ENCODE results near the gene CRYBA4. TPM values are rescaled to one million over a fixed set of nuclear protein-coding genes. Genes with fewer than 3 reads are reported as not detected.

The CRYBA4 gene
- total RNA-seq, 1 donor from 2014 or later = not detected

DNA sequence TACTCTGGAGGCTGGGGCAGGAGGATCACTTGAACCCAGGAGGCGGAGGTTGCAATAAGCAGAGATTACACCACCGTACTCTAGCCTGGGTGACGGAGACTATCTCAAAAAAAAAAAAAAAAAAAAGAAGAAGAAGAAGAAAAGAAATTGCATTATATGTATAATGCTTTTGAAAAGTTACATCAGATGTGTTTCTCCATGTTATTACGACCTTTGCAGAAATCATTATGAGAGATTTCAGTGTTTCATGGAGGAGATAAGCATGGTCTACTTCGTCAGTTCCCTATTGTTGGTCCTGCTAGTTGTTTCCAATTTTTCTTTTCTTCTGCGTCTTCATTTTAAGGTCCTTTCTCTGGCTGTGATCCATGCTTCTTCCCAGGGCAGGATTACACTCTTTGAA lies 38.6 kb downstream of the CRYBA4 start:
- no peak for DNase-seq (ENCODE audit: low read depth, low spot score)

DNA sequence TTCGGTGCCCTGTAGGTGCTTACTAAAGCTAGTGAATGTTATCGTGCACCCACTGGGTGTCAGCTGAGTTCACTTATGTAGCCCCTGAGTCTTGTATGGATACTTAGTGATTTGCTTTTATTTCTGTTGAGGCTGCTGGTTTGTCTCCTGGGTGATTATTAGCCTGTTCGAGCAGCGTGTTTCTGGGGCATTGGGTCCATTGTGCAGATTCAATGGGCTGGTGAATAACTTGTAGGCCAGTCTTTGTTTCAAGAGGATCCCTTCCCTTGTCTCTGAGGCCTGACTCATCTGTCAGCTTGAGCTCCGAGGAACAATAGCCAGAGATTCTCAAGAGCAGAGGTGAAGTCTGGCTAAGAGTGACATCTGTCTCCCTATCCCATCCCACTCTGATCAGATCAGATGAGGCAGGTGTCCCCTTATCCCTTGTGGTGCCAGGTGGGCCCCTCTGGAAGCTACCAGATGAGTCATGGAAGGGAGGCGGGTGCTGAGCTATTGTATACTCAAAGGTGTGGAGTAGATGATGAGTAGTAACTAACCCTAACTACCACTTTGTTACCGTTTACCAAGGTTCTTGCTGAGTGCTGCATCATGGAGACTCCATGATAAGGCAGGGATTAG lies 39.3 kb downstream of the CRYBA4 start:
- no peak for DNase-seq (ENCODE audit: low read depth, low spot score)

DNA sequence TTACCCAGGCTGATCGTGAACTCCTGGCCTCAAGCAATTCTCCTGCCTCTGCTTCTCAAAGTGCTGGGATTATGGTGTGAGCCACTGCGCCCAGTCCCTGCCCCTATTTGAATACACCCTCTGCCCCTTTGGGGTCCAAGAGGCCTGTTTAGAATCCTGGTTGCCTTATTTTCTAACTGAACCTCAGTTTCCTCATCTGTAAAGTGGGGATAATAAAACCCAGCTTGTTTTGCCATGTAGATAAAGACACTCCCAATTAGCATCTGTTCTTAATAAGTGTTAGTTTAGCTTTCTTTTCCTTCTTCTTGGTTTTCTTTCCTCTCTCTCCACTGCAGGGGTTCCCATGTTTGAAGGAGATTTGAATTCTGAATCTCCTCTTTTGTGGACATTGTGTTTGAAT lies 40.4 kb downstream of the CRYBA4 start:
- no peak for DNase-seq (ENCODE audit: low read depth, low spot score)

DNA sequence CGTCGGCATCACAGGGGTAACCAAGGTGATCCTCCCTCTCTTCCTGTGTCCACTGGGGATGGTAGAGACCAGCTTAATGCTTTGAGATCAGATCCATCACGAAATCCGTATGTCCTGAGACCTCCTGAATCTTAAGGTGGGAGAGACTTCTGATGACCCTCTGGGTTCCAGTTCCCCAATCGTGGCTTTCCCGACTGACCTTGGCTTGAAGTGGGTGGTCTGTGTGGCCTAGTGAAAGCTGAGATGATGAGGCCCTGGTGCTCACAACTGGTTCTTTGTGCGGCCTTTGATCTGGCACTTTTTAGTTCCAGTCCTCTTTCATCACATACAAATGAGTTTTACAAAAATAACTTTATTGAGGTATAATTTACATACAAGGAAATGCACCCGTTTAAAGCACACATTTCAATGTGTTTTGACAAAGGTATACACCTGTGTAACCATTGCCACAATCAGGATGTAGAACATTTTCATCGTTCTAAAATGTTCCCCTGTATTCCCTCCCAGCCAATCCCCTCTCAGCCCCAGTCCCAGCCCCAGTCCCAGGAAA lies 41.7 kb downstream of the CRYBA4 start:
- no peak for DNase-seq (ENCODE audit: low read depth, low spot score)

DNA sequence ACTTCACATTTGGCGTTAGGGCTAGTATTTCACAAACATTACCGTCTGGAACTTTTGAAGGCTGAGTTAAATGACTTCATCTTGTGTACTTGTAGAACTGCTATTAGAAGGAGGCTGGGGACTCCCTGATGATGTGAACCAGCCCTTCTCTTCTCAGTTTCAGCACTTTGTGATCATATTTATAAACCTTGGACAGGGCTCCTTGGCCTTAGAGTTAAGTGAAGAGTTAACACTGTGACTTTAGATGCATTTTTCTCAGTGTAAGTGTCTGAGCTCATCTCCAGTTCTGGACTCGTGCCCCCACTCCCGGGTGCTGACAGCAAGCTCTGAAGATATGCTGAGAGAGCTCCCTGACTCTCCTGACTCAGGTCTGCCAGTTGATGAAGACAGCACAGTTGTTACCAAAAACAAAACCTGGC lies 44.1 kb downstream of the CRYBA4 start:
- no peak for DNase-seq (ENCODE audit: low read depth, low spot score)

DNA sequence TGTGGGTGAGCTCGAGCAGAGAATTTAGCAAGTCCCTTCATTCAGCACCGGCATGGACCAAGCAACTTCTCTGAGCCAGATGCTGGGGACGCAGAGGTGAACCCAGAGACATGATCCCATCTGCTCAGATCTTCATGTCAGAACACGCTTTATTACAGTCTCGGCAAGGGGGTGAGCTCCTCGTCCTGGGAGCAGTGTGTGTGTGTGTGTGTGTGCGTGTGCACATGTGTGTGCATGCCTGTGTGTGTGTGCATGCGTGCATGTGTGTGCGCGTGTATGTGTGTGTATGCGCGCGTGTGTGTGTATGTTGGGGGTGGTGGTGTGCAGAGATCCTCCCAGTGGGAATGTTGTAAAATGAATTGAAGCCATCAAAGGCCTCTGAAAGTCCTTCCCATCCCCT lies 45.4 kb downstream of the CRYBA4 start:
- no peak for DNase-seq (ENCODE audit: low read depth, low spot score)

DNA sequence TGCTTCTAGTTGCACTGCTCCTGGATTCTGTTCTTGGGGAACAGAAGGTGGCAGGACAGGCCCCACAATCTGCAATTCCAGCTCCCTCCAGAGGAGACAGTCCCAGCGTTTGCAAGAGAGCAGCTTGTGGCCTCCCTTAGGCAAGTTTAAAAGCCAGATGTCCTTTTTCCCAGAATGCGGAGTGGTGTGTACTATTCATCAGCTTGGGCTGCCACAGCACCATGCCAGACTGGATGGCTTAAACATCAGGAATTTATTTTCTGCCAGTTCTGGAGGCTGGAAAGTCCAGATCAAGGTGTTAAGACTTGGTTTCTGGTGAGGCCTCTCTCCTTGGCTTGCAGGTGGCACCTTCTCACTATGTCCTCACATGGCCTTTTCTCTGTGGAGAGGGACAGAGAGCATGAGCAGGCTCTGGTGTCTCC lies 47.3 kb downstream of the CRYBA4 start:
- DNase-seq (ENCODE audit: low read depth, low spot score) = no peak

DNA sequence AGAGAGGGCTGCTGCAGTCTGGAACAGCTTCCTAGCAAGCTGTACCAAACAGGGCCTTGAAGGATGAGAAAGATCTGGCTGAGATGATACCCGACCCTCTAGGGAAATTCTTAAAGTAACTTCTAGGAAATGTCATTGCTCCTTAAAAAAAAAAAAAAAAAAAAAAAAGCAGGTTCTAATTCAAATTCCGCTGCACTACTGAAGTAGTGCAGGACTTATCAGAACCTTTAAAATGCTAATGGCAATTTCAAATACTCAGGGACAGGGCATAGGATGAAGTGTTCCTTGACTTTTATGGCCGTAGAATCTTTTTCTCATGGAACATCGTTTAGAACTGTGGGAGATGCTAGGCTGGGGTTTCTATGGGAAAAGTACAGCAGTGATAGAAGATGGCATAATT lies 48.7 kb downstream of the CRYBA4 start:
- DNase-seq (ENCODE audit: low read depth, low spot score) = no peak

DNA sequence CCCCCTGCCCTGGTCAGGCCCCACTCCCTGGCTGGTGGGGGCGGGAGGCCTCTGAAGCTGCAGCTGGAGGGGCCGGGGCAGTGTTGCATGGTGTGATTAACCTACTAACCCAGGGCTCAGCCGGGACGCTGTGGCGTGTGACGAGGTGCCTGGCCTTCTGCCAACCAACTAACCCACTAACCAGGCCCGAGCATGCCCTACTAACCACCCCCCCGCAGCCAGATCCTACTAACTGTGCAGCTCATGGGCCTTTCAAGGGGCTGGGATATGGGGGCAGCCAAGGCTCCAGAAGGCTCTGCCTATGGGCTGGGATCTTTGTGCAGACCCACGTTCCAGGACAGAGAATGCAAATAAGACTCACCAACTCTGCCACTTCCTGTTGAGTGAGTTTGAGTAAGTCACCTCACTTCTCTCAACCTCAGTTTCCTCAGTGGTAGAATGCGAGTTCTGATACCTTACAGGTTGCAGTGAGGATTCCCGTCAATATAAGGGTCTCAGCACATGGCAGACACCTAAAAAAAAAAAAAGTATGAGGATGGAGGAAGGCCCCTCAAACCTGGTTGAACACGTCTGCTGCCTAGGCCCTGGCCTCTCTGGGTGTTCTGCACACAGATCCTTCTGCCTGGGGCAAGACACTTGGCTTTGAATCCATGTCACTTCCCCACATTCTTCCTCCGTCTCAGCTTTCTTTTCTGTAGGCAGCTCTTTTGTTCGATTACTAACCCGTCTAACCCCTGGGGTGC lies 49.7 kb downstream of the CRYBA4 start:
- DNase-seq (ENCODE audit: low read depth, low spot score) = no peak

DNA sequence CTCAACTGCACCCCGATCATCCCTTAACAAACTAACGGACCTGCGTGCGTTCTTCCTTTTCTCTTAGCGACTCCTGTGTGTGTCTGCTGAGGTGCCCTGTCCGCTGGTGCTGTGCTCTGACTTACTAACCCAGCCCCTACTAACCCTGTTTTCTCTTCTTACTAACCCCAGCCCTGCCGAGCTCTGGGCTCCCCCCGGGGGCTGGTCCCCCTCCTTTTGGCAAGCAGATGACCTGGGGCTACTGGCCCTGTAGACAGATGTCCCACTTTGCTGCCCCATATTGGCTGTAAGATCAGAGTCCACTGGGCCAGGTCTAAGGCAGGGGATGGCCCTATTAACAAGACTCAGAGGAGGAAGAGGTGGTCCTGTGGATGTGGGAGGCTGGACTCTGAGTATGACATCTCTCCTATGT lies 50.3 kb downstream of the CRYBA4 start:
- no peak for DNase-seq (ENCODE audit: low read depth, low spot score)

DNA sequence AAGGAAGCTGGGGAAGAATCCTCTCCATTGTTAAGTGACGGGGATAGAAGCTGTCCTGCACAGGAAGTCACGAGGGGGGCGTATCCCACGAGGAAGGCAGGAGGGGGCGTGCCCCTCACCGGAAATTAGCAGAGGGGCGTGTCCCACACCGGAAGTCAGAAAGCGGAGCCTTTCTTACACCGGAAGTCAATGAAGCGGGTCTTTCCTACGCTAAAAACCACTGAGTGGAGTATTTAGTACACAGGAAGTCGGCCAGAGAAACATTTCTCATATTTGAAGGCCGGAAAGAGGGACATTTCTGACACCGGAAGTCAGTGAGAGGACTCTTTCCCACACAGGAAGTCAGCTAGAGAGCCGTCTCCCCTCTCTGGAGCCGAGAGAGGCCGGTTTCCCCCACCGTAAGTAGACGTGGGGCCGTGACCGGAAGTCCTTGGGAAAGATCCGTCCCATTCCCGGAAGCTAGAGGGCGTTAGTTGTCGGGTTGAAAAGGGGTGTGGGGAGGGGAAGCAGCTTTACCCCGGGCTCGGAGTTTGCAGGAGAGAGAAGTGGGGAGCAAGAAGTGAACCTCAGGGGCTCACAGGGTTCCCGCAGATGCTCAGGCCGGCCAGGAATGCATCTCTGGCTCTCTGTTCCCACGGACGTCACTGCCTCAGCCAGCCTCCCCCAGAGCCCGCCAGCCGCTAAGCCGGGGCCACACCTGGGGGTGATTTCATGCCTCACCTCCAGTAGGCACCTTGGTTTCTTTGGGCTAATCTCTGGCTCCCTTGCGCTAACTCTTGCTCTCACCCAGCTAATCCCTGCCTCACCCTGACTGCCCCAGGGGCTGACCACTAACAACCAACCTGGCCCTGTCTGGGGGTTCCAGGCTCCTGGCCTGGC lies 51.1 kb downstream of the CRYBA4 start:
- DNase-seq (ENCODE audit: low read depth, low spot score) = peak; percentile 47

DNA sequence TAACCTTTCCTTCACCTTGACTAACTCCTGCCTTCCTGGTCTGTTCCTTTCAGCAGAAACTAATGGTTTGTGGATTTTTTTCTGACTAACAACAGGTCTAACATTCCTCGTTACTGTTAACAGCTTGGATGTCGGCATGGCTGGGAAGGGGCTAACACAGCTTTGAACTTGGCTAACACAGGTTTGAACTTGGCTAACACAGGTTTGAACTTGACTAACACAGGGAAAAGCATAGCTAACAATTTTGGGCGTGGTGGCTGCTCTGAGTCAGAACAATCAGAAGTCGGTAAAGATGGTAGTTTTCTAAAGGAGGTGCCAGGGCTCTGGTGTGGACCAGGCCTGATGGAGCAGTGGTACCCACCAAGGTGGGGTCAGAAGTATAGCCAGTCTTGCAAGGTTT lies 51.7 kb downstream of the CRYBA4 start:
- no peak for DNase-seq (ENCODE audit: low read depth, low spot score)

DNA sequence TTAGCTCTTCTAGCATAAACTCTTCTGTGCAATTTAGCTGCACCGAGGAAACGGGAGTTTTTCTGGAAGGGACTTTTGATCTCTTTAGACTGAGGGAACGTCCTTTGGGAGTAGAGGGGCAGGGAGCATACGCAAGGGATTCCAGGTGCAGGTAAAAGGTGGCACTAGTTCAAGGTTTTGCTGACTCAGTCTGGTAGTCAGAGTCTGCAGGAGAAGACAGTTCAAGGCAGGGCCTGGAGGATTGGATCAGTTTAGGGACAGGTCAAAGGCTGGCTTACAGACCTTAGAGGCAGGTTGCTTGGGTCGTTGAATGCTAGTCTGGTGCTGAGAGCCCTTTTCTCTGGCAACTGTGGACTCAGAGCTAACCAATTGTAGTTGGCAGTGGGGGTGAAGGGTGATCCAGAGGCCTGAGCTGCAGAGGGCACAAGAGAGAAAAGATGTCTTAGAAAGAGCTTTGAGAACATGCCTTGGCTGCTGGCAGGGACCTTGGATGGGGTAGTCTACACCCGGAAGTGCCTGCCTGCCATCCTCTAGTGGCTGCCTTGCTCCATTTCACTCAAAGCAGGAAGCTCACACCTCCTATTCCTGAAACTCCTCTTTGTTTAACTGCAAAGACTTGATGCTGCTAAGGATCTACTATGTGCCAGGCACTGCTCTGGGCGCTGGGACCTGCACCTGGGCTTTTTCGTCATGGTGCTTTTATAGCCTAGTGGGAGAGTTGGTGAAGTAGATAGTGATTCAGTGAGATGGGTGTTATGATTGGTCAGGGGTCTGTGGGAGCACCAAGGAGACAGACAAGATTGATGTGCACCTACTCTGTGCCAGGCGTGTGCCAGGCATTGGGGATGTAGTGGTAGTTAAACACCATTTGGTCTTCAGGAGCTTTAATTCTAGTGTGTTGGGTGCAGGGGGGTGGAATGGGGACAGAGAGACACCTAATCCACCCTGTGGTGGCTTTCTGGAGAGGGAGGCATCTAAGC lies 52.7 kb downstream of the CRYBA4 start:
- DNase-seq (ENCODE audit: low read depth, low spot score) = no peak

DNA sequence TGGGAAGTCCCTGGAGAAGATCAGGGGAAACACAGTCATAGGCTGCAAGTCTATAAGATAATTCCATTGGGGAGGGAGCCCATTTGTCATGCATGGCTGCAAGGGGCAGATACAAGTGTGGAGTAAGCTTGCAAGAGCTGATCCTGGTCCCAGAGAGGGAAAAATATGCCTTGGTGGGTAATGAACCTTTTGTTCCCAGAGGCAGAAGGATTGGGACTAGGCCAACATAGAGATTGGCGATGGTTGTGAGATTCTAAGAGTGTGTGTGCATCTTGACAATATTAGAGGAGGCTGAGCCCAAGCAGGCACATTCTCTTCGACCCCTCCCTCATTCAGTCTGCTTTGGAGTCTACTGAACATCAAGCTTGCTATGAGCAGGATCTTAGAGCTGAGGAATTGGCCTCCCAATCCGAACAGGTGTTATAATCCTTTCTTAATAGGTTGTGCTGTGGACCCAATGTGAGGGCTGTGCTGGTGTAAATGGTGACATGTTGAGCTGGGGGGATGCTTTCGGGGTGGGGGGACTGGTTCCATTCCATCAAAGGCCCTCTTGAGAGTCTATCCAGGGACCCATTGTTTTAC lies 54.0 kb downstream of the CRYBA4 start:
- DNase-seq (ENCODE audit: low read depth, low spot score) = no peak

DNA sequence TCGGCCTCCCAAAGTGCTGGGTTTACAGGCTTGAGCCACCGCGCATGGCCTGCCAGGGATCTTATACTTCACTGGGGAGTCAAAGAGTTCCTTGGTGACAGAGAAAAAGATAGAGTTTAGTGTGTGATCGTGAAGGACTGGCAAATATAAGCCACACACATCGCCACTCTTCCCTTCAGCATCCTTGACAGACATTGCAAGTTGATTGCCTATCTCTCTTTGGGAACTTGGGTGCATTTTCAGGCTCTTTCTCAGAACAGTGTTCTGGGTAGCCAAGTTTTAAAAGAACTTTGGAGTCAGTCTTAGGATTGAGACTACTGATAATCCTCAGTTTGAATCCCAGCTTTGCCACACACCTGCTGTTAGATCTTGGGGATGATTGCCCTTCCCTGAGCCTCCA lies 55.5 kb downstream of the CRYBA4 start:
- DNase-seq (ENCODE audit: low read depth, low spot score) = no peak

DNA sequence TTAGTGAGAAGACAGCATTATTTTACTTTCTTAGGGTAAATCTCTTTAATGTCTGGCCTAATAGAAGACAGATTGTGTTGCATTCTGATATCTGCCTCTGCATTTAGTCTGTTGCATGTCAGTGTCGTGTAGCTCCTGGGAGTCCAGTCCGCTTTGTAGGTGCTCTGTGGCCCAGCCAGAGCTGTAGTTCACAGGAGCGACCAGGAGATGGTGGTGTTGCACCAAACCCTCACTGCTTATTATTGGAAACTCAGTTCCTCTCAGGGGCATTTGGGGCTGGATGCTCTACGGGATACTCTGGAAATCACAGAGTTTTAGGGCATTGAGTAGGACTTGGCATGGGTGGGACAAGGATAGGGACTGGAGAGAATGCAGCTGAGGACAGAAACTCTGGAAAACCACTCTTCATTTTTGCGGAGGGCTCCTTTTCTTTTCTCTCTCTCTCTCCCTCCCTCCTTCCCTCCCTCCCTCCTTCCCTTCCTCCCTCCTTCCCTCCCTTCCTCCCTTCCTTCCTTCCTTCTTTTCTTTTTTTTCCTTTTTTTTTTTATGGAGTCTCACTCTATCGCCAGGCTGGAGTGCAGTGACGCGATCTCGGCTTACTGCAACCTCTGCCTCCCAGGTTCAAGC lies 57.4 kb downstream of the CRYBA4 start:
- no peak for DNase-seq (ENCODE audit: low read depth, low spot score)
